PC-3 (cell line): ENCODE measurements around the gene GHRH. TPM values are rescaled to one million over a fixed set of nuclear protein-coding genes. Genes with fewer than 3 reads are reported as not detected.

Source experiments
- ATAC-seq: fragments of 200-7000 bp; cut with Tn5 transposase; 2 replicates; pipeline ENCODE4 v1.9.1; 2020; ENCODE audit warnings: mild to moderate bottlenecking, moderate library complexity
- BruUV-seq: library from RNA; stranded (reverse); fragments of 400-500 nt; replicated peaks from 2 replicates; lab custom pipeline; 2021; lab: Mats Ljungman, UMichigan
- CTCF ChIA-PET: fragments of 300-600 bp; sonication (Branson Sonifier 250); formaldehyde crosslinking; loops from one replicate; lab custom pipeline; 2022; ENCODE audit warnings: antibody characterized with exemption; lab: Charles Lee
- POLR2A ChIA-PET: fragments of 300-600 bp; sonication (Branson Sonifier 250); formaldehyde crosslinking; loops from one replicate; lab custom pipeline; 2022; ENCODE audit warnings: antibody characterized with exemption; ENCODE audit not compliant: unreplicated experiment; lab: Charles Lee
- DNase-seq: peaks from one replicate; pipeline ENCODE4 v3.0.0-alpha.2; 2015
- H2AFZ ChIP-seq: fragments of 300-600 bp; sonication (generic); 2 replicates; pipeline ENCODE4 v1.6.0; 2016; ENCODE audit warnings: antibody characterized with exemption, low read length
- H3F3A ChIP-seq: fragments of 300-600 bp; sonication (generic); one replicate; pipeline ENCODE4 v1.6.0; 2017; ENCODE audit warnings: antibody characterized with exemption, low read length, control low read depth, mild to moderate bottlenecking; ENCODE audit not compliant: unreplicated experiment
- H3K27ac ChIP-seq: fragments of 300-600 bp; sonication (generic); 2 replicates; pipeline ENCODE4 v1.5.1; 2016; ENCODE audit warnings: mild to moderate bottlenecking, low read length
- H3K27me3 ChIP-seq: fragments of 300-600 bp; sonication (generic); 2 replicates; pipeline ENCODE4 v1.6.1; 2016; ENCODE audit warnings: low read length, mixed read lengths
- H3K36me3 ChIP-seq: fragments of 300-600 bp; sonication (generic); 2 replicates; pipeline ENCODE4 v1.6.1; 2016; ENCODE audit warnings: low read depth, mixed run types, low read length, mixed read lengths
- H3K4me1 ChIP-seq: fragments of 300-600 bp; sonication (generic); 2 replicates; pipeline ENCODE4 v1.5.1; 2016; ENCODE audit warnings: low read length; ENCODE audit not compliant: insufficient read depth
- H3K4me2 ChIP-seq: fragments of 300-600 bp; sonication (generic); 2 replicates; pipeline ENCODE4 v1.6.0; 2016; ENCODE audit warnings: low read length
- H3K4me3 ChIP-seq: fragments of 300-600 bp; sonication (generic); 2 replicates; pipeline ENCODE4 v1.5.1; 2016; ENCODE audit warnings: mild to moderate bottlenecking, low read length, mixed read lengths
- H3K79me2 ChIP-seq: fragments of 300-600 bp; sonication (generic); 2 replicates; pipeline ENCODE4 v1.6.1; 2017; ENCODE audit warnings: low read length, mixed read lengths
- H3K9ac ChIP-seq: fragments of 300-600 bp; sonication (generic); 2 replicates; pipeline ENCODE4 v1.6.0; 2016; ENCODE audit warnings: mild to moderate bottlenecking, low read length
- H3K9me2 ChIP-seq: fragments of 300-600 bp; sonication (generic); replicated peaks from 2 replicates; pipeline ENCODE4 v1.6.1; 2016; ENCODE audit warnings: mixed run types, low read length, mixed read lengths
- H3K9me3 ChIP-seq: fragments of 300-600 bp; sonication (generic); 2 replicates; pipeline ENCODE4 v1.6.1; 2016; ENCODE audit warnings: low read length, mixed read lengths
- H4K20me1 ChIP-seq: fragments of 300-600 bp; sonication (generic); 2 replicates; pipeline ENCODE4 v1.6.1; 2016; ENCODE audit warnings: low read length, mixed read lengths
- CTCF ChIP-seq: fragments of 300-600 bp; sonication (generic); conservative IDR thresholded peaks from 2 replicates; pipeline ENCODE4 v1.5.1; 2017; ENCODE audit warnings: antibody characterized with exemption, low read depth, mild to moderate bottlenecking, low read length
- EZH2 ChIP-seq: fragments of 300-600 bp; sonication (generic); IDR thresholded peaks from one replicate; pipeline ENCODE4 v1.6.1; 2017; ENCODE audit warnings: antibody characterized with exemption, mild to moderate bottlenecking, low read length; ENCODE audit not compliant: unreplicated experiment
- EZH2phosphoT487 ChIP-seq: fragments of 300-600 bp; sonication (generic); IDR thresholded peaks from 2 replicates; pipeline ENCODE4 v1.6.1; 2018; ENCODE audit warnings: mild to moderate bottlenecking, antibody characterized with exemption, low read length, borderline replicate concordance
- intact Hi-C: fragments of 100-400 bp; cut with micrococcal nuclease; formaldehyde crosslinking; loops from 2 replicates; pipeline ENCODE4 v1.9.0; 2023
- total RNA-seq: library from RNA; depleted of rRNA; stranded (reverse); fragments of >200 nt; gene quantifications from 2 replicates; pipeline ENCODE4 v1.2.3, GENCODE V29; 2014

GHRH gene
- total RNA-seq, 1 experiment from 2014 or later = not detected

- Histone ChIP-seq H3F3A (no peaks in the 10 kb centered on the region), H2AFZ (no peak overlapping the region), H3K27ac (no peak overlapping the region), H3K36me3 (no peaks in the 10 kb centered on the region), H3K4me1 (no peaks in the 10 kb centered on the region), H3K79me2 (no peaks in the 10 kb centered on the region), H3K9ac (no peak overlapping the region), H3K27me3 (peaks cover 15% of the 10 kb centered on the region), H3K4me3 (no peak overlapping the region), H3K9me3 (no peaks in the 10 kb centered on the region), H4K20me1 (no peaks in the 10 kb centered on the region), H3K4me2 (no peak overlapping the region), H3K9me2 (no peaks in the 10 kb centered on the region)
- ATAC-seq = no peak
- BruUV-seq = no TSS peak
- TF ChIP-seq EZH2phosphoT487 = no peak
- no peak for TF ChIP-seq EZH2
- TF ChIP-seq CTCF = no peak
- DNase-seq = no peak
- ChIA-PET POLR2A (no interaction called here), CTCF (no interaction called here)
- intact Hi-C loops = no loop called here
These were observed 3.6 kb downstream of the GHRH start for GRCh38 chr20:37257988-37258387.

- Histone ChIP-seq H3K27me3 (peaks cover 15% of the 10 kb centered on the region), H3F3A (no peaks in the 10 kb centered on the region), H3K9ac (no peak overlapping the region), H2AFZ (no peak overlapping the region), H3K4me2 (no peak overlapping the region), H3K4me3 (no peak overlapping the region), H4K20me1 (no peaks in the 10 kb centered on the region), H3K79me2 (no peaks in the 10 kb centered on the region), H3K9me3 (no peaks in the 10 kb centered on the region), H3K36me3 (no peaks in the 10 kb centered on the region), H3K9me2 (no peaks in the 10 kb centered on the region), H3K4me1 (no peaks in the 10 kb centered on the region), H3K27ac (no peak overlapping the region)
- intact Hi-C loops = no loop called here
- ChIA-PET POLR2A (no interaction called here), CTCF (no interaction called here)
- no peak for DNase-seq
- no TSS peak for BruUV-seq
- TF ChIP-seq EZH2phosphoT487 (no peak), CTCF (no peak), EZH2 (no peak)
- no peak for ATAC-seq
These were observed 4.1 kb downstream of the GHRH start for GRCh38 chr20:37257530-37257929.

- Histone ChIP-seq H3F3A (no peaks in the 10 kb centered on the region), H3K36me3 (no peaks in the 10 kb centered on the region), H2AFZ (no peak overlapping the region), H3K9me2 (no peaks in the 10 kb centered on the region), H3K4me2 (no peak overlapping the region), H3K9ac (no peak overlapping the region), H3K4me3 (no peak overlapping the region), H3K27ac (no peak overlapping the region), H4K20me1 (no peaks in the 10 kb centered on the region), H3K27me3 (peaks cover 11% of the 10 kb centered on the region), H3K4me1 (no peaks in the 10 kb centered on the region), H3K9me3 (no peaks in the 10 kb centered on the region), H3K79me2 (no peaks in the 10 kb centered on the region)
- no peak for ATAC-seq
- ChIA-PET CTCF (no interaction called here), POLR2A (interaction anchor here (0.7 kb wide), 1 partner anchor 33 kb away, joined by 4 read pairs; no protein-coding TSS in a partner anchor)
- TF ChIP-seq CTCF = no peak
- no peak for TF ChIP-seq EZH2
- TF ChIP-seq EZH2phosphoT487 = no peak
- DNase-seq = no peak
- intact Hi-C loops = no loop called here
- BruUV-seq = no TSS peak
These were observed 5.3 kb downstream of the GHRH start for GRCh38 chr20:37256286-37256685.
